H1 (cell line): ENCODE data around the gene BTBD1. TPM values are rescaled to one million over a fixed set of nuclear protein-coding genes. Genes with fewer than 3 reads are reported as not detected.

Experiments used
- CHD7 ChIP-seq: fragments of 300-600 bp; sonication (generic); IDR thresholded peaks from 2 replicates; pipeline ENCODE4 v1.7.1; 2012; ENCODE audit warnings: low read length, moderate library complexity, mild to moderate bottlenecking, inconsistent platforms; ENCODE audit not compliant: insufficient replicate concordance
- KDM1A ChIP-seq: fragments of 200-600, 300-600 bp; sonication (generic); IDR thresholded peaks from 2 replicates; pipeline ENCODE4 v1.7.1; 2016; ENCODE audit warnings: mild to moderate bottlenecking, low read length, borderline replicate concordance
- MAX ChIP-seq: IDR thresholded peaks from 2 replicates; pipeline ENCODE4 v1.6.1; 2012; ENCODE audit warnings: inconsistent platforms
- polyA plus RNA-seq, 7 experiments: library from polyadenylated mRNA; depleted of rRNA in 3 of 7; stranded (reverse) in 5 of 7; unstranded in 2 of 7; fragments of >200 nt in 5 of 7; fragments of 200-250 nt in 2 of 7; gene quantifications; 1 replicate in 5 of 7; 2 replicates in 1 of 7; 4 replicates in 1 of 7; pipeline versions ENCODE4 v1.2.1 to v1.2.3, GENCODE V29; 2011 to 2013; ENCODE audit warnings: missing spikeins in 2 of 7, mixed read lengths in 2 of 7
- total RNA-seq: library from RNA; stranded (reverse); fragmentation: NEBNext Ultra II Directional; extraction: Animal tissue kit (Norgen Biotek cat#: 25700); gene quantifications from 2 replicates; pipeline ENCODE4 v1.2.1, GENCODE V29; 2021

BTBD1 gene
- total and polyA plus RNA-seq, 2 of the 8 experiments (the other 6 are each of a cell fraction or from before 2014, with no cell fraction given), result 18.6 to 39.5 TPM

GRCh38 chr15:83036253-83036652 lies 30.8 kb downstream of the BTBD1 start (continued):
- TF ChIP-seq CHD7 (no peak), MAX (no peak), KDM1A (no peak)
